K562 (cell line): ENCODE measurements around the gene GCKR. TPM values are rescaled to one million over a fixed set of nuclear protein-coding genes. Genes with fewer than 3 reads are reported as not detected.

Experiments used
- ATAC-seq: fragments of 200-7000 bp; cut with Tn5 transposase; 3 replicates; pipeline ENCODE4 v1.9.1; 2020; ENCODE audit warnings: moderate library complexity
- BruUV-seq: library from RNA; stranded (reverse); fragments of 400-500 nt; replicated peaks from 2 replicates; lab custom pipeline; 2021; lab: Mats Ljungman, UMichigan
- CTCF ChIA-PET: fragments of 300-600 bp; formaldehyde crosslinking; extraction: SDS; loops from one replicate; lab custom pipeline; 2021; ENCODE audit warnings: low intra/inter-chr PET ratio; lab: Yijun Ruan, JAX
- POLR2A ChIA-PET: fragments of 300-600, 350-650 bp; sonication (Branson Sonifier 250); formaldehyde crosslinking; extraction: SDS; loops from one replicate; lab custom pipeline; 2021; ENCODE audit warnings: antibody characterized with exemption, inconsistent platforms; lab: Yijun Ruan, JAX
- DNase-seq, 4 experiments: peaks; one replicate each; pipeline versions ENCODE4 v3.0.0 to v3.0.0-alpha.2; 2011 to 2018; ENCODE audit warnings: low spot score in 3 of 4, mixed read lengths in 3 of 4; ENCODE audit errors: extremely low read depth in 1 of 4
- FAIRE-seq: peaks from 2 replicates; lab custom pipeline; 2011; peaks lifted over from hg19 to GRCh38; lab: Jason Lieb, UNC
- H2AFZ ChIP-seq: 2 replicates; pipeline ENCODE4 v1.6.0; 2011; ENCODE audit warnings: low read depth, low read length, control low read depth, inconsistent platforms
- H3K27ac ChIP-seq: fragments of 200-600 bp; 3 replicates; pipeline ENCODE4 v1.8.0; 2011; ENCODE audit warnings: low read depth, mild to moderate bottlenecking, control low read depth, inconsistent platforms, low read length, moderate library complexity, mixed read lengths; ENCODE audit errors: extremely low read depth
- H3K27me3 ChIP-seq, 2 experiments: fragments of 300-600 bp in 1 of 2; 2 replicates in 1 of 2; 3 replicates in 1 of 2; pipeline versions ENCODE4 v1.6.0 to v1.8.0; 2011; ENCODE audit warnings: inconsistent platforms in 2 of 2, low read length in 2 of 2, mild to moderate bottlenecking in 1 of 2, mixed read lengths in 1 of 2, moderate library complexity in 1 of 2; ENCODE audit not compliant: control insufficient read depth in 2 of 2, insufficient read depth in 2 of 2
- H3K36me3 ChIP-seq: fragments of 300-600 bp; 3 replicates; pipeline ENCODE4 v1.8.0; 2011; ENCODE audit warnings: mild to moderate bottlenecking, low read length, inconsistent platforms; ENCODE audit not compliant: control insufficient read depth, insufficient read depth
- H3K4me1 ChIP-seq, 2 experiments: fragments of 200-600 bp in 1 of 2; replicated peaks in 1 of 2; 2 replicates in 1 of 2; 3 replicates in 1 of 2; pipeline versions ENCODE4 v1.5.1 to v1.8.0; 2011; ENCODE audit warnings: inconsistent platforms in 2 of 2, low read length in 2 of 2, mild to moderate bottlenecking in 1 of 2, mixed read lengths in 1 of 2, moderate library complexity in 1 of 2; ENCODE audit not compliant: control insufficient read depth in 2 of 2, insufficient read depth in 2 of 2
- H3K4me2 ChIP-seq: 2 replicates; pipeline ENCODE4 v1.6.1; 2011; ENCODE audit warnings: low read length, control low read depth, inconsistent platforms, mixed read lengths; ENCODE audit not compliant: insufficient read depth
- H3K4me3 ChIP-seq: fragments of 200-600 bp; sonication (generic), shearing (Covaris generic); 2 replicates; pipeline ENCODE4 v1.5.1; 2016; ENCODE audit warnings: control low read depth, inconsistent platforms
- H3K79me2 ChIP-seq: fragments of 200-600 bp; 3 replicates; pipeline ENCODE4 v1.8.0; 2011; ENCODE audit warnings: low read length, inconsistent platforms; ENCODE audit not compliant: control insufficient read depth, insufficient read depth
- H3K9ac ChIP-seq, 2 experiments: 2 replicates each; pipeline versions ENCODE4 v1.6.0 to v1.6.1; 2011; ENCODE audit warnings: low read depth in 2 of 2, low read length in 2 of 2, control low read depth in 1 of 2, inconsistent platforms in 1 of 2, mild to moderate bottlenecking in 1 of 2, mixed read lengths in 1 of 2; ENCODE audit not compliant: insufficient read depth in 1 of 2
- H3K9me1 ChIP-seq: one replicate; pipeline ENCODE4 v1.6.0; 2011; ENCODE audit warnings: inconsistent platforms, mild to moderate bottlenecking, low read length, moderate library complexity; ENCODE audit not compliant: control insufficient read depth, insufficient read depth
- H3K9me3 ChIP-seq: replicated peaks from 2 replicates; pipeline ENCODE4 v1.5.1; 2011; ENCODE audit warnings: low read depth, low read length, inconsistent platforms; ENCODE audit not compliant: control insufficient read depth, insufficient read depth
- H4K20me1 ChIP-seq: replicated peaks from 2 replicates; pipeline ENCODE4 v1.6.1; 2011; ENCODE audit warnings: low read length, inconsistent platforms, mixed read lengths; ENCODE audit not compliant: control insufficient read depth, insufficient read depth
- FOSL1 ChIP-seq: fragments of 200-800 bp; sonication (Bioruptor generic); conservative IDR thresholded peaks from 2 replicates; pipeline ENCODE4 v1.6.1; 2016; ENCODE audit warnings: missing genetic modification characterization, missing compliant biosample characterization
- IRF2 ChIP-seq: sonication (generic); formaldehyde crosslinking; IDR thresholded peaks from 2 replicates; pipeline ENCODE4 v1.8.1; 2022; ENCODE audit warnings: mild to moderate bottlenecking, missing genetic modification reagents
- KHSRP ChIP-seq: fragments of 450-650 bp; IDR thresholded peaks from 2 replicates; pipeline ENCODE4 v1.6.1; 2017
- MTA1 ChIP-seq: fragments of 450-650 bp; IDR thresholded peaks from 2 replicates; pipeline ENCODE4 v1.6.1; 2017; ENCODE audit warnings: borderline replicate concordance
- ZNF24 ChIP-seq: fragments of 450-650 bp; IDR thresholded peaks from 2 replicates; pipeline ENCODE4 v1.6.1; 2016
- WGBS: fragments of 100-300 bp; shearing (Covaris generic); methylation state at CpG from one replicate; pipeline ENCODE4 v1.1.6; 2016; ENCODE audit warnings: low coverage, mixed read lengths; ENCODE audit not compliant: insufficient coverage; ENCODE audit errors: missing lambda C conversion rate; 5-methylcytosine and 5-hydroxymethylcytosine counted together
- in situ Hi-C: fragments of 300-500 bp; cut with MboI; formaldehyde crosslinking; loops from 4 replicates; pipeline ENCODE4 v1.15.0; 2018; ENCODE audit warnings: inconsistent platforms, mixed read lengths
- intact Hi-C: fragments of 100-400 bp; cut with micrococcal nuclease; formaldehyde crosslinking; loops from 2 replicates; pipeline ENCODE4 v1.14.2; 2022
- polyA plus RNA-seq, 8 experiments: library from polyadenylated mRNA; depleted of rRNA in 4 of 8; stranded (reverse) in 5 of 8; unstranded in 3 of 8; fragments of >200 nt; fragmentation: Nextera tagmentation in 2 of 8; fragmentation: Illumina TruSeq in 1 of 8; extraction: Ambion mirVana in 2 of 8; extraction: Trizol in 1 of 8; gene quantifications; 2 replicates each; pipeline versions ENCODE4 v1.2.1 to v1.2.3, GENCODE V29; 2011 to 2014; ENCODE audit warnings: inconsistent platforms in 1 of 8, missing spikeins in 1 of 8
- total RNA-seq, 7 experiments: library from RNA; depleted of rRNA in 6 of 7; stranded (reverse); fragments of >200 nt in 6 of 7; fragmentation: Illumina TruSeq in 2 of 7; extraction: Trizol in 2 of 7; gene quantifications; 2 replicates each; pipeline versions ENCODE4 v1.2.1 to v1.2.3, GENCODE V29; 2011 to 2021; ENCODE audit warnings: low replicate concordance in 1 of 7
- TF ChIP-seq, protein P1 (sequence below), 3 experiments: IDR thresholded peaks in 2 of 3; conservative IDR thresholded peaks in 1 of 3; 2 replicates each; pipeline ENCODE4 v1.5.1; 2011 to 2012; ENCODE audit warnings: low read length in 3 of 3, mild to moderate bottlenecking in 3 of 3, control low read depth in 2 of 3, improper control_type of control experiment in 1 of 3, inconsistent platforms in 1 of 3, low read depth in 1 of 3, mixed read lengths in 1 of 3, moderate library complexity in 1 of 3; ENCODE audit not compliant: insufficient read depth in 2 of 3
- TF ChIP-seq, protein P2 (sequence below): IDR thresholded peaks from 2 replicates; pipeline ENCODE4 v1.6.1; 2016; ENCODE audit warnings: missing genetic modification characterization, missing compliant biosample characterization
- TF ChIP-seq, protein P3 (sequence below): fragments of 450-650 bp; IDR thresholded peaks from 2 replicates; pipeline ENCODE4 v1.6.1; 2016; ENCODE audit warnings: low read depth, mild to moderate bottlenecking, moderate library complexity
- TF ChIP-seq, protein P4 (sequence below): fragments of 250-450 bp; sonication (Bioruptor Pico); IDR thresholded peaks from 2 replicates; pipeline ENCODE4 v1.4.0; 2020; ENCODE audit warnings: borderline replicate concordance

The GCKR gene
- total and polyA plus RNA-seq, 9 of the 15 experiments (the other 6 are each of a cell fraction or from before 2014, with no cell fraction given), result 0.28 to 0.79 (median 0.50) TPM; not detected in 1

DNA sequence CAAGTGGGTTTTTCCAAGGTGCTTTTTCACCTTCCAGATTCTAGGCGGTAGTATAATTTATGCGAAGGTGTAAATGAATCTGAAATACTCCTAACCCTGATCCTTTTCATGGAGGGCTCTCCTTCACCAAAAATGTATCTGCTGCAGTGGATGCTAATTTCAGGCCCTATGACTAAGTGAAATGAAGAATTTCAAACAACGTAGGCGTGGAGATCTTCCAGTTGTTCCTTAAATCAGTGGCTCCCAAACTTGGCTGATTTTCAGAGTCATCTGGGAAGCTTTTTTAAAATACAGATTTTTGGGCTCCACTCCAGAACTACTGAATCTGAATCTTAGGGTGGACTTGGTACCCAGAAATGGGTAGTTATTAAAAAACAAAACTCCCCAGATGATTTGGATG lies 5.5 kb downstream of the GCKR start:
- FAIRE-seq (no peak), ATAC-seq (no peak)
- no TSS peak for BruUV-seq

DNA sequence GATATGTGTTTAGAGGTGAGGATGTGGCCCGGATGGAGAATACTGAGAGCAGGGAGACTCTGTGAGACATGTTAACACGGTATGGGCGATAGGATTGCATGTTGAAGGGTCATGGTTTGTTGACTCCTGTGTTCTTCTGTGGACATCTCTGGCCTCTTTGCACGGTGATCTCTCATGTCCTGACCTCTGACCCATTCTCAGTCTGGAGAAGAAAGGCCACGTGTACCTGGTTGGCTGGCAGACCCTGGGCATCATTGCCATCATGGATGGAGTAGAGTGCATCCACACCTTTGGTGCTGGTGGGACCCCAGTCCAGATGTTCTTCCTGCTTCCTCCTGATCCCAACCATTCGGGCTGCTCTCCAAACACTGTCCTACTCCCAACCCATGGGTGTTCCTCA lies 9.9 kb downstream of the GCKR start:
- Histone ChIP-seq H2AFZ (no peak overlapping the region), H3K27me3 (no peaks in the 10 kb centered on the region), H3K4me3 (no peak overlapping the region), H3K36me3 (no peaks in the 10 kb centered on the region), H3K79me2 (no peaks in the 10 kb centered on the region), H3K27ac (no peak overlapping the region), H3K9ac (no peak overlapping the region; a peak in 1 of 4 replicates), H3K4me2 (no peak overlapping the region), H3K4me1 (no peaks in the 10 kb centered on the region), H3K9me1 (no peaks in the 10 kb centered on the region), H3K9me3 (no peaks in the 10 kb centered on the region), H4K20me1 (no peaks in the 10 kb centered on the region)
- intact Hi-C loops (no loop called here), in situ Hi-C loops (no loop called here)
- ATAC-seq (no peak), FAIRE-seq (no peak), DNase-seq (no peak)
- CTCF ChIA-PET, result no interaction called here
- BruUV-seq, result no TSS peak
- POLR2A ChIA-PET, result interaction anchor here (0.6 to 1.4 kb wide), 4 partner anchors 8 to 1725 kb away, joined by 3 to 7 read pairs (median 4); no protein-coding TSS in a partner anchor
- 27% methylated on average over 6 of the region's 6 CpGs for WGBS
- TF ChIP-seq, protein P1, sequence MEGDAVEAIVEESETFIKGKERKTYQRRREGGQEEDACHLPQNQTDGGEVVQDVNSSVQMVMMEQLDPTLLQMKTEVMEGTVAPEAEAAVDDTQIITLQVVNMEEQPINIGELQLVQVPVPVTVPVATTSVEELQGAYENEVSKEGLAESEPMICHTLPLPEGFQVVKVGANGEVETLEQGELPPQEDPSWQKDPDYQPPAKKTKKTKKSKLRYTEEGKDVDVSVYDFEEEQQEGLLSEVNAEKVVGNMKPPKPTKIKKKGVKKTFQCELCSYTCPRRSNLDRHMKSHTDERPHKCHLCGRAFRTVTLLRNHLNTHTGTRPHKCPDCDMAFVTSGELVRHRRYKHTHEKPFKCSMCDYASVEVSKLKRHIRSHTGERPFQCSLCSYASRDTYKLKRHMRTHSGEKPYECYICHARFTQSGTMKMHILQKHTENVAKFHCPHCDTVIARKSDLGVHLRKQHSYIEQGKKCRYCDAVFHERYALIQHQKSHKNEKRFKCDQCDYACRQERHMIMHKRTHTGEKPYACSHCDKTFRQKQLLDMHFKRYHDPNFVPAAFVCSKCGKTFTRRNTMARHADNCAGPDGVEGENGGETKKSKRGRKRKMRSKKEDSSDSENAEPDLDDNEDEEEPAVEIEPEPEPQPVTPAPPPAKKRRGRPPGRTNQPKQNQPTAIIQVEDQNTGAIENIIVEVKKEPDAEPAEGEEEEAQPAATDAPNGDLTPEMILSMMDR (IDR thresholded peaks at IDR 0.05 in 2 of 3, conservative IDR thresholded peaks at IDR 0.05 in 1 of 3; ENCODE audit: insufficient read depth in 2 of 3, low read depth in 1 of 3, low read length in 3 of 3), result no peak
- TF ChIP-seq IRF2 (no peak), KHSRP (no peak)
- TF ChIP-seq, protein P2, sequence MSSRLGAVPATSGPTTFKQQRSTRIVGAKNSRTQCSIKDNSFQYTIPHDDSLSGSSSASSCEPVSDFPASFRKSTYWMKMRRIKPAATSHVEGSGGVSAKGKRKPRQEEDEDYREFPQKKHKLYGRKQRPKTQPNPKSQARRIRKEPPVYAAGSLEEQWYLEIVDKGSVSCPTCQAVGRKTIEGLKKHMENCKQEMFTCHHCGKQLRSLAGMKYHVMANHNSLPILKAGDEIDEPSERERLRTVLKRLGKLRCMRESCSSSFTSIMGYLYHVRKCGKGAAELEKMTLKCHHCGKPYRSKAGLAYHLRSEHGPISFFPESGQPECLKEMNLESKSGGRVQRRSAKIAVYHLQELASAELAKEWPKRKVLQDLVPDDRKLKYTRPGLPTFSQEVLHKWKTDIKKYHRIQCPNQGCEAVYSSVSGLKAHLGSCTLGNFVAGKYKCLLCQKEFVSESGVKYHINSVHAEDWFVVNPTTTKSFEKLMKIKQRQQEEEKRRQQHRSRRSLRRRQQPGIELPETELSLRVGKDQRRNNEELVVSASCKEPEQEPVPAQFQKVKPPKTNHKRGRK (tag), result no peak
- TF ChIP-seq, protein P3, sequence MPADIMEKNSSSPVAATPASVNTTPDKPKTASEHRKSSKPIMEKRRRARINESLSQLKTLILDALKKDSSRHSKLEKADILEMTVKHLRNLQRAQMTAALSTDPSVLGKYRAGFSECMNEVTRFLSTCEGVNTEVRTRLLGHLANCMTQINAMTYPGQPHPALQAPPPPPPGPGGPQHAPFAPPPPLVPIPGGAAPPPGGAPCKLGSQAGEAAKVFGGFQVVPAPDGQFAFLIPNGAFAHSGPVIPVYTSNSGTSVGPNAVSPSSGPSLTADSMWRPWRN, result no peak

More for the DNA sequence above, 5.5 kb downstream of the GCKR start:
- H4K20me1 ChIP-seq, result no peaks in the 10 kb centered on the region
- POLR2A ChIA-PET, result interaction anchor here (1.2 kb wide), 1 partner anchor 12 kb away, joined by 3 read pairs; no protein-coding TSS in a partner anchor
- H3K79me2 ChIP-seq, result no peaks in the 10 kb centered on the region
- no peak for DNase-seq
- intact Hi-C loops, result no loop called here
- no peak overlapping the region for H3K4me3 ChIP-seq
- H2AFZ ChIP-seq, result no peak overlapping the region
- H3K27me3 ChIP-seq, result no peaks in the 10 kb centered on the region
- H3K27ac ChIP-seq, result no peak overlapping the region
- WGBS, result 35% methylated on average over 4 of the region's 4 CpGs
- no peaks in the 10 kb centered on the region for H3K36me3 ChIP-seq
- in situ Hi-C loops, result no loop called here
- no peak overlapping the region for H3K4me2 ChIP-seq
- H3K9me1 ChIP-seq, result no peaks in the 10 kb centered on the region
- no peak overlapping the region for H3K9ac ChIP-seq
- CTCF ChIA-PET, result no interaction called here
- H3K9me3 ChIP-seq, result no peaks in the 10 kb centered on the region
- TF ChIP-seq, protein P4, sequence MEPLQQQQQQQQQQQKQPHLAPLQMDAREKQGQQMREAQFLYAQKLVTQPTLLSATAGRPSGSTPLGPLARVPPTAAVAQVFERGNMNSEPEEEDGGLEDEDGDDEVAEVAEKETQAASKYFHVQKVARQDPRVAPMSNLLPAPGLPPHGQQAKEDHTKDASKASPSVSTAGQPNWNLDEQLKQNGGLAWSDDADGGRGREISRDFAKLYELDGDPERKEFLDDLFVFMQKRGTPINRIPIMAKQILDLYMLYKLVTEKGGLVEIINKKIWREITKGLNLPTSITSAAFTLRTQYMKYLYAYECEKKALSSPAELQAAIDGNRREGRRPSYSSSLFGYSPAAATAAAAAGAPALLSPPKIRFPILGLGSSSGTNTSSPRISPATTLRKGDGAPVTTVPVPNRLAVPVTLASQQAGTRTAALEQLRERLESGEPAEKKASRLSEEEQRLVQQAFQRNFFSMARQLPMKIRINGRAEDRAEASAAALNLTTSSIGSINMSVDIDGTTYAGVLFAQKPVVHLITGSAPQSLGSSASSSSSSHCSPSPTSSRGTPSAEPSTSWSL (CRISPR knock-in tag), result no peak
- TF ChIP-seq FOSL1 (tag) (no peak), MTA1 (no peak), ZNF24 (no peak)
- 0 out of 5 replicates have a peak, but pooled peaks cover 0 to 4% of the 10 kb centered on the region in 2 experiments for H3K4me1 ChIP-seq
